Measurements from ENCODE around the gene REXO5.
A peak's percentile ranks its signal among the peaks of the same experiment; 100 is the strongest.

REXO5 gene

DNA sequence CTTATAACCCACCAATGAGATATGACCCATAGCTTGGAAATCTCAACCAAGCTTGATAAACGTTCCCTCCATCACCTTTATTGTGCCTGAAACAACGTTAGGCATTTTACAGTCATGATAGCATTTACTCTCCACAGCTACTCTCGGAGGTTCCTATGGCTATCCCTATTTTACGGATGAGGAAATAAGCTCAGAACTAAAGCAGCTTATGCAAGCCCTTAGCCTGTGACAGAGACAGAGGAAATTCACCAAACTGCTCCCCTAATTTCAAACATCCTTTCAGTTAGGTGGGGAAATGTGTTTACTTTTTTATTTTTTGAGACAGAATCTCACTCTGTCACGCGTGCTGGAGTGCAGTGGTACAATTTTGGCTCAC lies 75.2 kb downstream of the REXO5 start:
- H3K4me1 ChIP-seq (ENCODE audit: insufficient read depth, low read length), result peaks cover 21% of the 10 kb centered on the region
- no peak overlapping the region for H2AFZ ChIP-seq (ENCODE audit: low read depth, low read length)
- no peak for TF ChIP-seq EZH2 (IDR thresholded peaks at IDR 0.05; ENCODE audit: borderline replicate concordance, low read depth, low read length, severe bottlenecking)
- TF ChIP-seq, protein P1, sequence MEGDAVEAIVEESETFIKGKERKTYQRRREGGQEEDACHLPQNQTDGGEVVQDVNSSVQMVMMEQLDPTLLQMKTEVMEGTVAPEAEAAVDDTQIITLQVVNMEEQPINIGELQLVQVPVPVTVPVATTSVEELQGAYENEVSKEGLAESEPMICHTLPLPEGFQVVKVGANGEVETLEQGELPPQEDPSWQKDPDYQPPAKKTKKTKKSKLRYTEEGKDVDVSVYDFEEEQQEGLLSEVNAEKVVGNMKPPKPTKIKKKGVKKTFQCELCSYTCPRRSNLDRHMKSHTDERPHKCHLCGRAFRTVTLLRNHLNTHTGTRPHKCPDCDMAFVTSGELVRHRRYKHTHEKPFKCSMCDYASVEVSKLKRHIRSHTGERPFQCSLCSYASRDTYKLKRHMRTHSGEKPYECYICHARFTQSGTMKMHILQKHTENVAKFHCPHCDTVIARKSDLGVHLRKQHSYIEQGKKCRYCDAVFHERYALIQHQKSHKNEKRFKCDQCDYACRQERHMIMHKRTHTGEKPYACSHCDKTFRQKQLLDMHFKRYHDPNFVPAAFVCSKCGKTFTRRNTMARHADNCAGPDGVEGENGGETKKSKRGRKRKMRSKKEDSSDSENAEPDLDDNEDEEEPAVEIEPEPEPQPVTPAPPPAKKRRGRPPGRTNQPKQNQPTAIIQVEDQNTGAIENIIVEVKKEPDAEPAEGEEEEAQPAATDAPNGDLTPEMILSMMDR (IDR thresholded peaks at IDR 0.05; ENCODE audit: borderline replicate concordance, extremely low read depth, low read length, poor library complexity, severe bottlenecking), result no peak
- DNase-seq (no peak), ATAC-seq (ENCODE audit: insufficient read depth, low read depth) (no peak)
- H3K79me2 ChIP-seq (ENCODE audit: insufficient read depth, low read length), result no peaks in the 10 kb centered on the region
- H3K27me3 ChIP-seq (ENCODE audit: insufficient read depth, low read length, poor library complexity), result no peaks in the 10 kb centered on the region
- H3K9me3 ChIP-seq (ENCODE audit: insufficient read depth, low read length, severe bottlenecking), result no peaks in the 10 kb centered on the region
- no peaks in the 10 kb centered on the region for H3K36me3 ChIP-seq (ENCODE audit: insufficient read depth, low read length)
- no peak overlapping the region for H3K27ac ChIP-seq (ENCODE audit: low read length)
- no peak overlapping the region for H3K4me2 ChIP-seq (ENCODE audit: insufficient read depth, low read length)
- no peak overlapping the region for H3K9ac ChIP-seq (ENCODE audit: low read depth, low read length)
- H4K20me1 ChIP-seq (ENCODE audit: insufficient read depth, low read length), result peaks cover 6% of the 10 kb centered on the region; the same call in 1 of the 2 replicates
- H3K4me3 ChIP-seq (ENCODE audit: low read depth in 1 of 2, low read length in 2 of 2), result no peak overlapping the region

DNA sequence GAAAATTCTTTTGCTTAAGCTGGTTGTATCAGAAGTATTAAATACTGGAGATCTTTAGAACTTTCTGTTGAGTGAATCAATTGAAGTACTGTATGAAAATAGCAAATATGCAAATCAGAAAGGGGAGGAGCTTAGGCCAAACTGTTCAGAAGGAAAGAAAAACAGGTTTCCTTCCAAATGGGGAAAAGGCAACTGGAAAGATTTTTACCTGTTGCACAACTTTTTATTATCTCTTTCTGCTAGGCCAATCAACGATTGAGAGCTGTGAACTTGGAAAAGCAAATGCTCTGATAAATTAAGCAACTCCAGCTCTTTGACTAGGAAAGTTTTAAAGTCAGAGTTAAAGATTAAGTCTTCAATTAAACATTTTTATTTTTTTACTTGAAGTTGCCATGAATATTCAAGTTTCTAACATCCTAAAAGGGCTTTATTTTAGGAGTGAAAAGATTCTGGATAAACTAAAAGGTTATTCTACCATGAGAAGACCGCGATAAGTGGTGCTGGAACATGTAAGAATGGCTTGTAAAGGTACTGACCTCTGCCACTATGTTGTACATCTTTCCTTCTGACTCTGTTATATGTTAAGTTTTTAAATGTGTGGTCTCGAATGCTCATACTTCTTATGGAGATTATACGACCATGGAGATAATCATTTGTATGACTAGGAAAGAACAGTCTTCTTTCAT lies 77.4 kb downstream of the REXO5 start:
- peak overlapping the region; percentile 22; the same call in 1 of the 2 replicates for H3K4me2 ChIP-seq (ENCODE audit: insufficient read depth, low read length)
- peaks cover 21% of the 10 kb centered on the region for H3K4me1 ChIP-seq (ENCODE audit: insufficient read depth, low read length)
- TF ChIP-seq EZH2 (IDR thresholded peaks at IDR 0.05; ENCODE audit: borderline replicate concordance, low read depth, low read length, severe bottlenecking), result no peak
- TF ChIP-seq, protein P1 (IDR thresholded peaks at IDR 0.05; ENCODE audit: borderline replicate concordance, extremely low read depth, low read length, poor library complexity, severe bottlenecking), result no peak
- DNase-seq (no peak), ATAC-seq (ENCODE audit: insufficient read depth, low read depth) (no peak)
- no peak overlapping the region for H3K4me3 ChIP-seq (ENCODE audit: low read depth in 1 of 2, low read length in 2 of 2)
- H3K27ac ChIP-seq (ENCODE audit: low read length), result no peak overlapping the region
- H3K9me3 ChIP-seq (ENCODE audit: insufficient read depth, low read length, severe bottlenecking), result no peaks in the 10 kb centered on the region
- no peak overlapping the region for H3K9ac ChIP-seq (ENCODE audit: low read depth, low read length)
- H3K36me3 ChIP-seq (ENCODE audit: insufficient read depth, low read length), result no peaks in the 10 kb centered on the region
- H3K27me3 ChIP-seq (ENCODE audit: insufficient read depth, low read length, poor library complexity), result no peaks in the 10 kb centered on the region
- no peak overlapping the region for H2AFZ ChIP-seq (ENCODE audit: low read depth, low read length)
- peaks cover 5% of the 10 kb centered on the region; the same call in 1 of the 2 replicates for H4K20me1 ChIP-seq (ENCODE audit: insufficient read depth, low read length)
- no peaks in the 10 kb centered on the region for H3K79me2 ChIP-seq (ENCODE audit: insufficient read depth, low read length)

DNA sequence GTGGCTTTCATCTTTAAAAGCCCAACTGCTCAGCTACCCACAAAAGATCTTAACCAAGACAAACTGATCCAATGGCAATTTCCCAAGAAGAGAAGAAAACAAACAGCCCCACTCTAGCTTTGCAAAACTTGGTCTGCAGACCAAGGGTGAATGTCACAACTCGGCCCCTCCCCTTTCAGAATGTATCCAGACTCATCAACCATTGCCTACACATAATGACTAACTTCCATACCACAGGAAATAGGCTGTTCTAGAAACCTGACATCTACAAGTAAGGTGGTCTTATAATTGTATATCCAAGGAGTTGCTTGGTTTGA lies 77.9 kb downstream of the REXO5 start:
- Histone ChIP-seq H3K36me3 (ENCODE audit: insufficient read depth, low read length) (no peaks in the 10 kb centered on the region), H3K4me2 (ENCODE audit: insufficient read depth, low read length) (peak overlapping the region; percentile 22; the same call in 1 of the 2 replicates), H3K4me3 (ENCODE audit: low read depth in 1 of 2, low read length in 2 of 2) (no peak overlapping the region), H3K79me2 (ENCODE audit: insufficient read depth, low read length) (no peaks in the 10 kb centered on the region), H3K9ac (ENCODE audit: low read depth, low read length) (no peak overlapping the region), H3K27ac (ENCODE audit: low read length) (peak overlapping the region; percentile 13; the same call in 1 of the 2 replicates), H3K4me1 (ENCODE audit: insufficient read depth, low read length) (peaks cover 21% of the 10 kb centered on the region), H4K20me1 (ENCODE audit: insufficient read depth, low read length) (peaks cover 3% of the 10 kb centered on the region; the same call in 1 of the 2 replicates), H3K27me3 (ENCODE audit: insufficient read depth, low read length, poor library complexity) (no peaks in the 10 kb centered on the region), H2AFZ (ENCODE audit: low read depth, low read length) (no peak overlapping the region), H3K9me3 (ENCODE audit: insufficient read depth, low read length, severe bottlenecking) (no peaks in the 10 kb centered on the region)
- DNase-seq, result peak; percentile 67
- ATAC-seq (ENCODE audit: insufficient read depth, low read depth), result peak; percentile 92
- TF ChIP-seq, protein P1 (IDR thresholded peaks at IDR 0.05; ENCODE audit: borderline replicate concordance, extremely low read depth, low read length, poor library complexity, severe bottlenecking), result no peak
- TF ChIP-seq EZH2 (IDR thresholded peaks at IDR 0.05; ENCODE audit: borderline replicate concordance, low read depth, low read length, severe bottlenecking), result no peak
